ENCODE results near the gene PRKAA2. TPM values are rescaled to one million over a fixed set of nuclear protein-coding genes. Genes with fewer than 3 reads are reported as not detected.

The PRKAA2 gene
- total RNA-seq, 1 donor from 2014 or later = 2.4 TPM

- no peak for DNase-seq (ENCODE audit: low spot score)
- Mint-ChIP-seq H3K36me3 (ENCODE audit: low read depth, unreplicated experiment) (no peaks in the 10 kb centered on the region), H3K9me3 (ENCODE audit: unreplicated experiment) (no peaks in the 10 kb centered on the region), H3K27me3 (ENCODE audit: unreplicated experiment) (no peaks in the 10 kb centered on the region), H3K4me1 (ENCODE audit: unreplicated experiment) (no peaks in the 10 kb centered on the region), H3K27ac (ENCODE audit: unreplicated experiment) (no peak overlapping the region), H3K4me3 (ENCODE audit: unreplicated experiment) (no peak overlapping the region)
- no peak for TF ChIP-seq CTCF (IDR thresholded peaks at IDR 0.05; ENCODE audit: unreplicated experiment)
Observed at GRCh38 chr1:56655991-56656613, 11.0 kb downstream of the PRKAA2 start.

- Mint-ChIP-seq H3K27ac (ENCODE audit: unreplicated experiment) (no peak overlapping the region), H3K4me3 (ENCODE audit: unreplicated experiment) (no peak overlapping the region), H3K4me1 (ENCODE audit: unreplicated experiment) (no peaks in the 10 kb centered on the region), H3K9me3 (ENCODE audit: unreplicated experiment) (no peaks in the 10 kb centered on the region), H3K36me3 (ENCODE audit: low read depth, unreplicated experiment) (no peaks in the 10 kb centered on the region), H3K27me3 (ENCODE audit: unreplicated experiment) (no peaks in the 10 kb centered on the region)
- DNase-seq (ENCODE audit: low spot score) = no peak
- no peak for TF ChIP-seq CTCF (IDR thresholded peaks at IDR 0.05; ENCODE audit: unreplicated experiment)
Observed at GRCh38 chr1:56658254-56658653, 13.1 kb downstream of the PRKAA2 start.

- DNase-seq (ENCODE audit: low spot score) = no peak
- Mint-ChIP-seq H3K9me3 (ENCODE audit: unreplicated experiment) (no peaks in the 10 kb centered on the region), H3K4me1 (ENCODE audit: unreplicated experiment) (no peaks in the 10 kb centered on the region), H3K27me3 (ENCODE audit: unreplicated experiment) (no peaks in the 10 kb centered on the region), H3K27ac (ENCODE audit: unreplicated experiment) (no peak overlapping the region), H3K4me3 (ENCODE audit: unreplicated experiment) (no peak overlapping the region), H3K36me3 (ENCODE audit: low read depth, unreplicated experiment) (no peaks in the 10 kb centered on the region)
- no peak for TF ChIP-seq CTCF (IDR thresholded peaks at IDR 0.05; ENCODE audit: unreplicated experiment)
Observed at GRCh38 chr1:56660293-56660692, 15.2 kb downstream of the PRKAA2 start.

- H3K4me1 Mint-ChIP-seq (ENCODE audit: unreplicated experiment) = no peaks in the 10 kb centered on the region
Observed at GRCh38 chr1:56663846-56664245, 18.7 kb downstream of the PRKAA2 start.

More at GRCh38 chr1:56663846-56664245, 18.7 kb downstream of the PRKAA2 start:
- TF ChIP-seq CTCF (IDR thresholded peaks at IDR 0.05; ENCODE audit: unreplicated experiment) = no peak
- Mint-ChIP-seq H3K27me3 (ENCODE audit: unreplicated experiment) (no peaks in the 10 kb centered on the region), H3K36me3 (ENCODE audit: low read depth, unreplicated experiment) (no peaks in the 10 kb centered on the region), H3K4me3 (ENCODE audit: unreplicated experiment) (no peak overlapping the region), H3K9me3 (ENCODE audit: unreplicated experiment) (no peaks in the 10 kb centered on the region), H3K27ac (ENCODE audit: unreplicated experiment) (no peak overlapping the region)
- DNase-seq (ENCODE audit: low spot score) = no peak
